SK-N-SH (cell line): ENCODE data around the gene OAS1. TPM values are rescaled to one million over a fixed set of nuclear protein-coding genes. Genes with fewer than 3 reads are reported as not detected.

Experiments used
- CTCF ChIA-PET: fragments of 300-600, 350-600 bp; formaldehyde crosslinking; extraction: SDS; loops from one replicate; lab custom pipeline; 2021; lab: Yijun Ruan, JAX
- POLR2A ChIA-PET: fragments of 350-600 bp; sonication (Branson Sonifier 250); formaldehyde crosslinking; extraction: SDS; loops from one replicate; lab custom pipeline; 2020; ENCODE audit warnings: antibody characterized with exemption, inconsistent platforms; lab: Yijun Ruan, JAX
- DNase-seq: peaks from one replicate; pipeline ENCODE4 v3.0.0; 2012
- H2AFZ ChIP-seq: fragments of 200-600 bp; sonication (generic); 2 replicates; pipeline ENCODE4 v1.8.1; 2016; ENCODE audit warnings: antibody characterized with exemption, mild to moderate bottlenecking, low read depth
- H3F3A ChIP-seq: fragments of 200-600 bp; sonication (generic); replicated peaks from 2 replicates; pipeline ENCODE3; 2016; ENCODE audit warnings: antibody characterized with exemption, mild to moderate bottlenecking; ENCODE audit not compliant: insufficient read depth
- H3K27ac ChIP-seq, 2 experiments: fragments of 200-500 bp in 1 of 2; fragments of 200-600 bp in 1 of 2; sonication (Bioruptor generic) in 1 of 2; sonication (generic), shearing (Covaris generic) in 1 of 2; 2 replicates each; pipeline versions ENCODE4 v1.5.1 to v1.6.1; 2014 to 2016; ENCODE audit warnings: low read depth in 2 of 2, inconsistent platforms in 1 of 2, low read length in 1 of 2, mild to moderate bottlenecking in 1 of 2, mixed read lengths in 1 of 2
- H3K27me3 ChIP-seq: fragments of 200-600 bp; sonication (generic), shearing (Covaris generic); 2 replicates; pipeline ENCODE4 v1.6.1; 2016; ENCODE audit warnings: mixed run types; ENCODE audit not compliant: insufficient read depth
- H3K36me3 ChIP-seq, 2 experiments: fragments of 200-500 bp in 1 of 2; fragments of 200-600 bp in 1 of 2; sonication (Bioruptor generic) in 1 of 2; sonication (generic) in 1 of 2; replicated peaks in 1 of 2; 2 replicates each; pipeline versions ENCODE3 to v1.5.1; 2014 to 2016; ENCODE audit warnings: low read length in 1 of 2, mild to moderate bottlenecking in 1 of 2; ENCODE audit not compliant: insufficient read depth in 2 of 2, control insufficient read depth in 1 of 2
- H3K4me1 ChIP-seq, 2 experiments: fragments of 200-500 bp in 1 of 2; fragments of 200-600 bp in 1 of 2; sonication (Bioruptor generic) in 1 of 2; sonication (generic), shearing (Covaris generic) in 1 of 2; 2 replicates each; pipeline versions ENCODE4 v1.5.1 to v1.6.1; 2014 to 2016; ENCODE audit warnings: low read depth in 1 of 2, low read length in 1 of 2, mixed run types in 1 of 2; ENCODE audit not compliant: insufficient read depth in 2 of 2, control insufficient read depth in 1 of 2
- H3K4me2 ChIP-seq: fragments of 200-600 bp; sonication (generic), shearing (Covaris generic); 2 replicates; pipeline ENCODE4 v1.6.1; 2017; ENCODE audit warnings: mixed run types
- H3K4me3 ChIP-seq, 2 experiments: fragments of 200-500 bp in 1 of 2; fragments of 200-600 bp in 1 of 2; sonication (Bioruptor generic) in 1 of 2; sonication (generic), shearing (Covaris generic) in 1 of 2; 2 replicates each; pipeline versions ENCODE4 v1.5.1 to v1.8.1; 2014 to 2016; ENCODE audit warnings: low read depth in 2 of 2, inconsistent platforms in 1 of 2, low read length in 1 of 2, mild to moderate bottlenecking in 1 of 2, mixed read lengths in 1 of 2, moderate library complexity in 1 of 2
- H3K79me2 ChIP-seq: fragments of 200-600 bp; sonication (generic); 2 replicates; pipeline ENCODE4 v1.8.1; 2017; ENCODE audit warnings: mild to moderate bottlenecking; ENCODE audit not compliant: insufficient read depth
- H3K9ac ChIP-seq: fragments of 200-600 bp; sonication (generic); 2 replicates; pipeline ENCODE4 v1.6.1; 2017; ENCODE audit warnings: mixed run types
- H3K9me2 ChIP-seq: fragments of 200-600 bp; sonication (generic); 2 replicates; pipeline ENCODE4 v1.6.1; 2017; ENCODE audit warnings: mixed run types
- H3K9me3 ChIP-seq: fragments of 200-600 bp; sonication (generic); 2 replicates; pipeline ENCODE4 v1.6.1; 2017; ENCODE audit warnings: mixed run types, mild to moderate bottlenecking, moderate library complexity
- H4K20me1 ChIP-seq: fragments of 200-600 bp; sonication (generic); 2 replicates; pipeline ENCODE4 v1.6.1; 2017; ENCODE audit warnings: mild to moderate bottlenecking, mixed run types; ENCODE audit not compliant: insufficient read depth
- CHD2 ChIP-seq: fragments of 150-350 bp; IDR thresholded peaks from 2 replicates; pipeline ENCODE4 v1.6.1; 2018; ENCODE audit warnings: low read length; ENCODE audit not compliant: partially characterized antibody
- CTCF ChIP-seq: fragments of 200-600 bp; sonication (generic); IDR thresholded peaks from 2 replicates; pipeline ENCODE4 v1.6.1; 2017; ENCODE audit warnings: antibody characterized with exemption, mild to moderate bottlenecking, moderate library complexity
- ELF1 ChIP-seq: IDR thresholded peaks from 2 replicates; pipeline ENCODE4 v1.4.0; 2012
- EP300 ChIP-seq, 2 experiments: IDR thresholded peaks; 2 replicates each; pipeline versions ENCODE4 v1.4.0 to v1.6.1; 2012; ENCODE audit warnings: borderline replicate concordance in 1 of 2, low read depth in 1 of 2, low read length in 1 of 2
- EZH2phosphoT487 ChIP-seq: fragments of 200-600 bp; sonication (generic); IDR thresholded peaks from 2 replicates; pipeline ENCODE4 v1.6.1; 2017; ENCODE audit warnings: low read depth, mixed run types, mild to moderate bottlenecking, antibody characterized with exemption, moderate library complexity, borderline replicate concordance
- FOSL2 ChIP-seq: IDR thresholded peaks from 2 replicates; pipeline ENCODE4 v1.4.0; 2012; ENCODE audit warnings: low read depth, mild to moderate bottlenecking, moderate library complexity, borderline replicate concordance
- FOXM1 ChIP-seq: IDR thresholded peaks from 2 replicates; pipeline ENCODE4 v1.4.0; 2012; ENCODE audit warnings: low read depth, mild to moderate bottlenecking
- GABPA ChIP-seq: IDR thresholded peaks from 2 replicates; pipeline ENCODE4 v1.4.0; 2012; ENCODE audit warnings: low read depth, mild to moderate bottlenecking
- MAX ChIP-seq: IDR thresholded peaks from 2 replicates; pipeline ENCODE4 v1.4.0; 2012; ENCODE audit warnings: low read depth
- MXI1 ChIP-seq: IDR thresholded peaks from 2 replicates; pipeline ENCODE4 v1.6.1; 2012; ENCODE audit warnings: mild to moderate bottlenecking, low read depth, low read length, improper control_type of control experiment
- NRF1 ChIP-seq: IDR thresholded peaks from 2 replicates; pipeline ENCODE4 v1.6.1; 2012; ENCODE audit warnings: low read depth, mild to moderate bottlenecking, low read length
- PBX3 ChIP-seq: IDR thresholded peaks from 2 replicates; pipeline ENCODE4; 2012
- POLR2AphosphoS5 ChIP-seq: IDR thresholded peaks from 2 replicates; pipeline ENCODE4 v1.6.1; 2012; ENCODE audit warnings: low read depth, low read length
- RXRA ChIP-seq: IDR thresholded peaks from 2 replicates; pipeline ENCODE4 v1.4.0; 2012; ENCODE audit warnings: low read depth, mild to moderate bottlenecking, borderline replicate concordance
- TCF12 ChIP-seq: IDR thresholded peaks from 2 replicates; pipeline ENCODE4 v1.4.0; 2012
- TEAD4 ChIP-seq: IDR thresholded peaks from 2 replicates; pipeline ENCODE4 v1.4.0; 2012; ENCODE audit warnings: mild to moderate bottlenecking, borderline replicate concordance; ENCODE audit not compliant: insufficient read depth
- YY1 ChIP-seq: IDR thresholded peaks from 2 replicates; pipeline ENCODE4 v1.4.0; 2012; ENCODE audit warnings: low read depth, mild to moderate bottlenecking
- ZBTB33 ChIP-seq: IDR thresholded peaks from 2 replicates; pipeline ENCODE4 v1.4.0; 2012; ENCODE audit warnings: low read depth, borderline replicate concordance
- WGBS: methylation state at CpG from one replicate; pipeline ENCODE4 v1.1.6; 2017; ENCODE audit warnings: low lambda C conversion rate; 5-methylcytosine and 5-hydroxymethylcytosine counted together
- polyA plus RNA-seq, 3 experiments: library from polyadenylated mRNA; depleted of rRNA; stranded (reverse); fragments of >200 nt; gene quantifications; 2 replicates each; pipeline ENCODE4 v1.2.3, GENCODE V29; 2012

OAS1 gene
- polyA plus RNA-seq, 1 of the 3 experiments (the other 2 are of a cell fraction) = 1.1 TPM

GRCh38 chr12:112964067-112964670, 57.4 kb downstream of the OAS1 start:
- no peak for DNase-seq
- Histone ChIP-seq H3F3A (no peaks in the 10 kb centered on the region), H4K20me1 (no peaks in the 10 kb centered on the region), H3K27ac (no peak overlapping the region)
- WGBS = 81% methylated on average over 6 of the region's 6 CpGs
- POLR2A ChIA-PET = no interaction called here
- CTCF ChIA-PET = interaction anchor here (0.9 to 3.6 kb wide), 4 partner anchors 23 to 513 kb away, joined by 3 to 13 read pairs (median 3); no protein-coding TSS in a partner anchor
- TF ChIP-seq FOSL2 = no peak
- no peak for TF ChIP-seq CTCF
- no peak for TF ChIP-seq NRF1
- no peak for TF ChIP-seq FOXM1
- no peak for TF ChIP-seq PBX3
- TF ChIP-seq RXRA = no peak
- no peak for TF ChIP-seq CHD2
- no peak for TF ChIP-seq EP300 (IDR thresholded peaks at IDR 0.05; ENCODE audit: borderline replicate concordance in 1 of 2, low read depth in 1 of 2, low read length in 1 of 2)
- no peak for TF ChIP-seq TCF12
- TF ChIP-seq POLR2AphosphoS5 = no peak
- TF ChIP-seq ELF1 = no peak
- TF ChIP-seq GABPA = no peak
- no peak for TF ChIP-seq MAX
- TF ChIP-seq, all 33 proteins: peak for 0
- Histone ChIP-seq H3K36me3 (no peaks in the 10 kb centered on the region), H2AFZ (no peak overlapping the region), H3K9ac (no peak overlapping the region), H3K4me2 (no peak overlapping the region), H3K27me3 (no peaks in the 10 kb centered on the region), H3K4me1 (no peaks in the 10 kb centered on the region), H3K4me3 (no peak overlapping the region), H3K9me2 (no peaks in the 10 kb centered on the region), H3K9me3 (no peaks in the 10 kb centered on the region), H3K79me2 (no peaks in the 10 kb centered on the region)

GRCh38 chr12:112964915-112965314, 58.2 kb downstream of the OAS1 start:
- CTCF ChIA-PET = interaction anchor here (0.9 to 1.4 kb wide), 3 partner anchors 23 to 514 kb away, joined by 3 read pairs; no protein-coding TSS in a partner anchor
- TF ChIP-seq TEAD4 (no peak), CTCF (no peak), EZH2phosphoT487 (no peak), MXI1 (no peak), GABPA (no peak), CHD2 (no peak), ELF1 (no peak), FOXM1 (no peak), ZBTB33 (no peak), YY1 (no peak)

More at GRCh38 chr12:112964915-112965314, 58.2 kb downstream of the OAS1 start:
- Histone ChIP-seq H3K9me3 (no peaks in the 10 kb centered on the region), H3K27ac (no peak overlapping the region), H3K9ac (no peak overlapping the region), H3K4me1 (no peaks in the 10 kb centered on the region), H3K4me3 (no peak overlapping the region), H2AFZ (no peak overlapping the region), H3K9me2 (no peaks in the 10 kb centered on the region), H3F3A (no peaks in the 10 kb centered on the region), H3K27me3 (no peaks in the 10 kb centered on the region), H3K36me3 (no peaks in the 10 kb centered on the region), H3K79me2 (no peaks in the 10 kb centered on the region), H3K4me2 (no peak overlapping the region), H4K20me1 (no peaks in the 10 kb centered on the region)
- no peak for DNase-seq
- POLR2A ChIA-PET = no interaction called here
- WGBS = 49% methylated on average over 4 of the region's 4 CpGs
